Brain microvascular endothelial cell (primary cell): ENCODE results near the gene ARHGEF19.
"Not testable (repeated sequence)": the region's sequence is repeated elsewhere in the genome, so short reads cannot be mapped to it uniquely, and the experiment has no call there.

ENCODE experiments used
- DNase-seq: peaks from one replicate; pipeline ENCODE4 v3.0.0-alpha.2; 2020
- H3K27ac ChIP-seq: fragments of 250-450 bp; sonication (Bioruptor Pico); 2 replicates; pipeline ENCODE4 v1.5.1; 2020; ENCODE audit warnings: mild to moderate bottlenecking, moderate library complexity
- H3K27me3 ChIP-seq: fragments of 250-450 bp; sonication (Bioruptor Pico); replicated peaks from 2 replicates; pipeline ENCODE4 v1.5.1; 2020; ENCODE audit warnings: mild to moderate bottlenecking
- H3K36me3 ChIP-seq: fragments of 250-450 bp; sonication (Bioruptor Pico); replicated peaks from 2 replicates; pipeline ENCODE4 v1.5.1; 2020; ENCODE audit warnings: mild to moderate bottlenecking
- H3K4me3 ChIP-seq: 2 replicates; pipeline ENCODE4 v1.5.1; 2011; ENCODE audit warnings: low read depth, mild to moderate bottlenecking, control low read depth, low read length, moderate library complexity
- in situ Hi-C: cut with HindIII; loops from 2 replicates; pipeline ENCODE4 v1.10.0; 2017; ENCODE audit warnings: low sequenced_read_pairs, low pct_ligation_motif_present
- TF ChIP-seq, protein P1 (sequence below): IDR thresholded peaks from 2 replicates; pipeline ENCODE4 v1.5.1; 2011; ENCODE audit warnings: low read depth, mild to moderate bottlenecking, moderate library complexity, low read length, control low read depth, inconsistent platforms; ENCODE audit errors: missing control alignments

The ARHGEF19 gene

DNA sequence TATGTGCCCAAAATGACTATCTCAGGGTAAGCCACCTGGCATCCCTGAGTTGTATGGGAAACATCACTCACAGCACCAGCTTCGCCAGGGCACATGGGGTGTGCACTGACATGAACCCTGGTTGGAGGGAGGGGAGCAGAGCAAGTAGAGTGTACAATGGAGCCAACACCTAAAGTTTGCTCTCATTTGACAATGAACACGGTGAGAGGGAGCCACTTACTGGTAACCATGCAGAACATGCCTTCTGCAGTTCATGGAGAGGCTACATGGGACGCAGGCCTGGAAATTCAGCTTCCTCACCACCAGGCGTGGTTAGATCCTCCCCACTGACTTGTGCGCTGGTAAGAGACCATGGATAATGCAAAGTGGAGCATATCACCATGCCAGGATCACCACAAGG lies 34.5 kb upstream of the ARHGEF19 start:
- in situ Hi-C loops: no loop called here
- Histone ChIP-seq H3K4me3 (no peak overlapping the region), H3K27me3 (no peaks in the 10 kb centered on the region), H3K27ac (no peak overlapping the region), H3K36me3 (peaks cover 14% of the 10 kb centered on the region)
- TF ChIP-seq, protein P1, sequence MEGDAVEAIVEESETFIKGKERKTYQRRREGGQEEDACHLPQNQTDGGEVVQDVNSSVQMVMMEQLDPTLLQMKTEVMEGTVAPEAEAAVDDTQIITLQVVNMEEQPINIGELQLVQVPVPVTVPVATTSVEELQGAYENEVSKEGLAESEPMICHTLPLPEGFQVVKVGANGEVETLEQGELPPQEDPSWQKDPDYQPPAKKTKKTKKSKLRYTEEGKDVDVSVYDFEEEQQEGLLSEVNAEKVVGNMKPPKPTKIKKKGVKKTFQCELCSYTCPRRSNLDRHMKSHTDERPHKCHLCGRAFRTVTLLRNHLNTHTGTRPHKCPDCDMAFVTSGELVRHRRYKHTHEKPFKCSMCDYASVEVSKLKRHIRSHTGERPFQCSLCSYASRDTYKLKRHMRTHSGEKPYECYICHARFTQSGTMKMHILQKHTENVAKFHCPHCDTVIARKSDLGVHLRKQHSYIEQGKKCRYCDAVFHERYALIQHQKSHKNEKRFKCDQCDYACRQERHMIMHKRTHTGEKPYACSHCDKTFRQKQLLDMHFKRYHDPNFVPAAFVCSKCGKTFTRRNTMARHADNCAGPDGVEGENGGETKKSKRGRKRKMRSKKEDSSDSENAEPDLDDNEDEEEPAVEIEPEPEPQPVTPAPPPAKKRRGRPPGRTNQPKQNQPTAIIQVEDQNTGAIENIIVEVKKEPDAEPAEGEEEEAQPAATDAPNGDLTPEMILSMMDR: no peak
- no peak for DNase-seq

DNA sequence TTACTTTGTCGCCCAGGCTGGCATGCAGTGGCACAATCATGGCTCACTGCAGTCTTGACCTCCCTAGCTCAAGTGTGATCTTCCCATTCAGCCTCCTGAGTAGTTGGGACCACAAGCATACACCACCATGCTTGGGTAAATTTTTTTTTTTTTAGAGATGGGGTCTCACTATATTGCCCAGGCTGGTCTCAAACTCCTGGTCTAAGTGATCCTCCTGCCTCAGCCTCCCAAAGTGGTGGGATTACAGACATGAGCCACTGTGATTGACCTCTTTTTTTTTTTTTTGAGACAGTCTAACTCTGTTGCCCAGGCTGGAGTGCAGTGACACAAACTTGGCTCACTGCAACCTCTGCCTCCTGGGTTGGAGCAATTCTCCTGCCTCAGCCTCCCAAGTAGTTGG lies 33.8 kb upstream of the ARHGEF19 start:
- H3K27me3 ChIP-seq, DNase-seq, in situ Hi-C loops, H3K36me3 ChIP-seq, H3K27ac ChIP-seq, H3K4me3 ChIP-seq: not testable (repeated sequence)

DNA sequence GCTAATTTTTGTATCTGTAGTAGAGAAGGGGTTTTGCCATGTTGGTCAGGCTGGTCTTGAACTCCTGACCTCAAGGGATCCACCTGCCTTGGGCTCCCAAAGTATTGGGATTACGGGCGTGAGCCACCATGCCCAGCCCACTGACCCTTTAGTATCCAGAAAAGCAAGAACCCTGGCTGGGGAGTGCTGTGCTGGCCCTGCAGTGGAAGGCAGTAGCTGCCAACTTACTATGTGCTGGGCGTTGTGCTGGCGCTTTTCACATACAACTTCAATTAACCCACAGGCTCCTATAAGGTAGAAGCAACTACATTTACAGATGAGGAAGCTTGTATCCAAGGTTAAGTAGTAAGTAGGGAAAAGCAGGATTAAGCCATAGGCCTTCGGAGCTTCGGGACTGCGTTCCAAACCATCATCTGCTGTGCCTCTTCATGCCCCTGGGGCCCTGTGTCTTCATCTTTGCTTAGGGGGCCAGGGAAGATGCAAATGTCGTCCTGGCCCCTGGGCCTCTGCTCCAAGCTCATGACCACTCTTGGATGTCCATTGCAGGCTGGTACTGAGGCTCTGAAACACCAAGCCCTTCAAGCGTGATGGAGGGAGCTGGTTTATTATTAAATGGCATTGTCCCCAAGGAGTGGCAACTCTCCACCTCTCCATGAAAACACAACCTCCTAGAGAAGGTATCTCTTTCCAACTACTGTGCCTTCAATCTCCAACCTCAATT lies 33.2 kb upstream of the ARHGEF19 start:
- DNase-seq: no peak
- in situ Hi-C loops: no loop called here
- Histone ChIP-seq H3K36me3 (peaks cover 2% of the 10 kb centered on the region), H3K27me3 (no peaks in the 10 kb centered on the region), H3K27ac (no peak overlapping the region), H3K4me3 (no peak overlapping the region)
- TF ChIP-seq, protein P1: no peak

DNA sequence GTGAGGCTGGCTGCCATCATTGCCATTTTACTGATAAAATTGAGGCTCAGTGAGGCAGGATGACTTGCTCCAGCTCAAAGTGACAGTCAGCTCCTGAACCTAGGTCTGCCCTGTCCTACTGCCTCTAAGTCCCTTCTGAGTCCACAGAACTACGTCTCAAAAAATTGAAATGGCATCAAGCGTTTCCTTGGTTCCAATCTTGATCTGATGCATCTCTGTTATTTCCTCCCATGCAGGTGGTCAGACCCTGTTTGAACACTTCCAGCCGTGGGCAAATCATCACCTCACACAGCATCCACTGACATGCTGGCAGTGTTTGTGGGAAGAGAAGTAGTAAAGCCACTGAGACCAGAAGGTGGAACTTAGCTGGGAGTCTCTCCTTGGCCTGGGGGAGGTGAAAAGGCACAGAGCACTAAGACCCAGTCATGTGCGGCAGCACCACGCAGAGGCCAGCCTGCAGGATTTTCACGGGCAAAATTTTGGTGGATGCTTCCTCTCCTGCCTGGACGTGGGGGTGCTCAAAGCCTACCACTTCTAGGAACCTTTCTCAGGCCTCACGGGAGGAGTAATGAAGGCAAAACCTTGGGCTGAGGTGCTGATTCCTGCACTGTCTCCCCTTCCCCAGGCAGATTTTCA lies 32.3 kb upstream of the ARHGEF19 start:
- Histone ChIP-seq H3K4me3 (no peak overlapping the region), H3K27me3 (no peaks in the 10 kb centered on the region), H3K36me3 (no peaks in the 10 kb centered on the region), H3K27ac (no peak overlapping the region)
- DNase-seq: no peak
- TF ChIP-seq, protein P1: no peak
- in situ Hi-C loops: no loop called here

DNA sequence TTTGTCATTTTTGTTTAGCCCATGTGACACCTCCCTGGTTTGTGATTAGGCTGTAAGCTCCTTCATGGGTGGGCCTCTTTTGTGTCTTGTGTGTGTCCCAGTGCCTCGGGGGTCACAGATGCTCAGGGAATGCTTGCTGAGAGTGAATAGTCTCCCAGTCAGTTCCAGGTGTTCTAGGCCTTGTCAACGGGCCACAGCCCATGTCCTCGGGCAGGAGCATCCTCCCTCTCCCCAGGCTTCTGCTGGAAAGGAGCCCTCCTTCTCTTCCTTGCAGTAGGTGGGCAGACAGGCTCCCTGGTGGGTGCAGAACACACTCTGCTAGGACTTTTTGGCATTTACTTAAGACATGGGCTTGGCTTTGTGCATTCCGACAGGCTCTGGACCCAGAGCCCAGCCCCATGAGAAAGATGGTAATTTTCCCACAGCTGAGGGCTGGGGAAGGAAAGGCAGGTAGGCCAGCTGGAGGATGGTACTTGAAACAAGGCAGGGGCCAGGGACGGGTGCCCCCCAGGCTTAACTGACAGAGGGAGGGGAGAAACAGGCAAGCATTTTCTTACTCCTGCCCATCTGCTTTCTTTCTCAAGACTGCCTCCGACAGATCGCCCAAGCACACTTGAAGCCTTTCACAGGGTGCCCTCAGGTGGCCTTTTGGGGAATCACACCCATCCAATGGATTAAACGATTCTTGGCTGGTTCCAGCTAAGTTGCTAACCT lies 31.6 kb upstream of the ARHGEF19 start:
- no peak overlapping the region for H3K27ac ChIP-seq
- H3K36me3 ChIP-seq: no peaks in the 10 kb centered on the region
- TF ChIP-seq, protein P1: peak; percentile 91
- DNase-seq: peak; percentile 72
- H3K27me3 ChIP-seq: no peaks in the 10 kb centered on the region
- in situ Hi-C loops: no loop called here
- H3K4me3 ChIP-seq: no peak overlapping the region

DNA sequence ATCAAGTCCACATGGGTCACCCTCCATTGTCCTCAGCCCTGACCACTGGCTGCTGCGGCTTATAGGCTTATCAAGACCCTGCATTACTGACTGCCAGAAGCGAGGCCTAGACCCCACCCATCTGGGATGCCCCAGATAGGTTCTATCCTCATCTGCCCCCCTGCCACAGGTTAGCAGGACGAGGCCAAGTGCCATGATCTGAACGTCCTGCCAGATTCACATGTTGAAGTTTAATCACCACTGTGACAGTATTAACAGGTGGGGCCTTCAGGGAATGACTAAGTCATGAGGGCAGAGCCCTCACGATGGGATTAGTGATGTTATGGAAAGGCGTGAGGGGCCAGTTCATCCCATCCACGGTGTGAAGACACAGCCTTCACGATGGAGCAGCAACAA lies 30.8 kb upstream of the ARHGEF19 start:
- H3K4me3 ChIP-seq: no peak overlapping the region
- H3K27me3 ChIP-seq: no peaks in the 10 kb centered on the region
- DNase-seq: no peak
- TF ChIP-seq, protein P1: no peak
- in situ Hi-C loops: no loop called here
- H3K36me3 ChIP-seq: no peaks in the 10 kb centered on the region
- no peak overlapping the region for H3K27ac ChIP-seq
